A673 (cell line): ENCODE data around the gene SYT7. TPM values are rescaled to one million over a fixed set of nuclear protein-coding genes. Genes with fewer than 3 reads are reported as not detected.
"Not testable (repeated sequence)": the region's sequence is repeated elsewhere in the genome, so short reads cannot be mapped to it uniquely, and the experiment has no call there.

Experiments used
- BruUV-seq: library from RNA; stranded (reverse); fragments of 400-500 nt; replicated peaks from 2 replicates; lab custom pipeline; 2021; lab: Mats Ljungman, UMichigan
- CTCF ChIA-PET: fragments of 300-600 bp; sonication (Branson Sonifier 250); formaldehyde crosslinking; loops from one replicate; lab custom pipeline; 2022; ENCODE audit warnings: antibody characterized with exemption; lab: Charles Lee
- POLR2A ChIA-PET: fragments of 300-600 bp; sonication (Branson Sonifier 250); formaldehyde crosslinking; loops from one replicate; lab custom pipeline; 2022; ENCODE audit warnings: antibody characterized with exemption; ENCODE audit not compliant: low non-redundant PET; lab: Charles Lee
- DNase-seq: peaks from one replicate; pipeline ENCODE4 v3.0.0-alpha.2; 2015; ENCODE audit warnings: low spot score
- H3K27ac ChIP-seq: fragments of 200-600 bp; sonication (generic); 2 replicates; pipeline ENCODE4 v1.5.1; 2016; ENCODE audit warnings: mixed run types, low read depth, mild to moderate bottlenecking, mixed read lengths, antibody characterized with exemption, low read length; ENCODE audit not compliant: poor library complexity, severe bottlenecking
- H3K27me3 ChIP-seq: fragments of 200-600 bp; sonication (generic); replicated peaks from 2 replicates; pipeline ENCODE4 v1.6.1; 2017; ENCODE audit warnings: mixed run types, low read depth, mild to moderate bottlenecking, mixed read lengths, antibody characterized with exemption, low read length; ENCODE audit not compliant: insufficient read depth, poor library complexity
- H3K36me3 ChIP-seq: fragments of 200-600 bp; sonication (generic); 2 replicates; pipeline ENCODE4 v1.6.1; 2016; ENCODE audit warnings: mixed run types, mild to moderate bottlenecking, mixed read lengths, antibody characterized with exemption, low read length; ENCODE audit not compliant: insufficient read depth, poor library complexity, severe bottlenecking
- H3K4me1 ChIP-seq: fragments of 200-600 bp; sonication (generic); 2 replicates; pipeline ENCODE4 v1.6.1; 2017; ENCODE audit warnings: mixed run types, mild to moderate bottlenecking, mixed read lengths, antibody characterized with exemption, low read length; ENCODE audit not compliant: insufficient read depth, poor library complexity, severe bottlenecking
- H3K4me3 ChIP-seq: fragments of 200-600 bp; sonication (generic); 2 replicates; pipeline ENCODE4 v1.5.1; 2016; ENCODE audit warnings: low read depth, mixed run types, mild to moderate bottlenecking, mixed read lengths, low read length; ENCODE audit not compliant: poor library complexity, severe bottlenecking
- H3K9me3 ChIP-seq: fragments of 200-600 bp; sonication (generic); 2 replicates; pipeline ENCODE4 v1.6.1; 2016; ENCODE audit warnings: mixed run types, low read depth, mild to moderate bottlenecking, mixed read lengths, antibody characterized with exemption, low read length; ENCODE audit not compliant: poor library complexity, severe bottlenecking
- CTCF ChIP-seq: fragments of 300-800, 200-600 bp; sonication (generic); conservative IDR thresholded peaks from 2 replicates; pipeline ENCODE4 v1.5.1; 2017; ENCODE audit warnings: low read depth, mild to moderate bottlenecking, antibody characterized with exemption, low read length, moderate library complexity, mixed read lengths
- EZH2 ChIP-seq: fragments of 200-600 bp; sonication (generic); IDR thresholded peaks from 2 replicates; pipeline ENCODE4 v1.6.1; 2017; ENCODE audit warnings: borderline replicate concordance, low read depth, mild to moderate bottlenecking, mixed read lengths, antibody characterized with exemption, low read length; ENCODE audit not compliant: poor library complexity, severe bottlenecking
- intact Hi-C: fragments of 100-400 bp; cut with micrococcal nuclease; formaldehyde crosslinking; loops from one replicate; pipeline ENCODE4 v1.10.0; 2022; ENCODE audit not compliant: unreplicated experiment
- total RNA-seq: library from RNA; stranded (reverse); gene quantifications from 2 replicates; pipeline ENCODE4 v1.2.3, GENCODE V29; 2021

Gene SYT7
- total RNA-seq, 1 experiment from 2014 or later: 1.3 TPM

GRCh38 chr11:61472868-61473267 lies 108.0 kb downstream of the SYT7 start:
- no peak overlapping the region for H3K4me3 ChIP-seq
- H3K9me3 ChIP-seq: no peaks in the 10 kb centered on the region
- no peaks in the 10 kb centered on the region for H3K36me3 ChIP-seq
- DNase-seq: no peak
- TF ChIP-seq CTCF: no peak
- no peak for TF ChIP-seq EZH2
- ChIA-PET CTCF (interaction anchor here (0.5 to 1.7 kb wide), 4 partner anchors 9 to 116 kb away, joined by 4 to 6 read pairs (median 5); no protein-coding TSS in a partner anchor), POLR2A (no interaction called here)
- intact Hi-C loops: loop anchor here (10.0 kb wide), 1 partner anchor 262 kb away; no protein-coding TSS in a partner anchor
- H3K27ac ChIP-seq: no peak overlapping the region
- H3K4me1 ChIP-seq: no peaks in the 10 kb centered on the region
- no TSS peak for BruUV-seq
- H3K27me3 ChIP-seq: no peaks in the 10 kb centered on the region

GRCh38 chr11:61472282-61472681 lies 108.6 kb downstream of the SYT7 start:
- Histone ChIP-seq H3K4me3 (no peak overlapping the region), H3K36me3 (no peaks in the 10 kb centered on the region), H3K4me1 (no peaks in the 10 kb centered on the region), H3K27me3 (no peaks in the 10 kb centered on the region), H3K9me3 (no peaks in the 10 kb centered on the region), H3K27ac (no peak overlapping the region)
- no peak for TF ChIP-seq EZH2
- TF ChIP-seq CTCF: no peak
- intact Hi-C loops: loop anchor here (10.0 kb wide), 1 partner anchor 263 kb away; no protein-coding TSS in a partner anchor
- CTCF ChIA-PET: interaction anchor here (0.5 to 1.7 kb wide), 5 partner anchors 10 to 116 kb away, joined by 4 to 6 read pairs (median 4); no protein-coding TSS in a partner anchor
- POLR2A ChIA-PET: no interaction called here
- no TSS peak for BruUV-seq
- no peak for DNase-seq

- ChIA-PET POLR2A (no interaction called here), CTCF (no interaction called here)
- Histone ChIP-seq H3K9me3 (no peaks in the 10 kb centered on the region), H3K36me3 (no peaks in the 10 kb centered on the region), H3K4me1 (no peaks in the 10 kb centered on the region), H3K27ac (no peak overlapping the region), H3K4me3 (no peak overlapping the region), H3K27me3 (no peaks in the 10 kb centered on the region)
- intact Hi-C loops: no loop called here
- BruUV-seq: no TSS peak
- no peak for TF ChIP-seq CTCF
- no peak for TF ChIP-seq EZH2
- DNase-seq: no peak
Measured at GRCh38 chr11:61468002-61468401, 112.9 kb downstream of the SYT7 start.

GRCh38 chr11:61467602-61468001 lies 113.3 kb downstream of the SYT7 start:
- H3K27me3 ChIP-seq, CTCF ChIA-PET, H3K27ac ChIP-seq, H3K36me3 ChIP-seq, H3K4me1 ChIP-seq, intact Hi-C loops, BruUV-seq, H3K9me3 ChIP-seq, POLR2A ChIA-PET, DNase-seq, H3K4me3 ChIP-seq: not testable (repeated sequence)
